Hematopoietic multipotent progenitor cell treated with erythropoietin and hydrocortisone succinate and interleukin-3 and kit ligand, for 4 days (in vitro differentiated cells): ENCODE measurements around the gene LEF1.
A peak's percentile ranks its signal among the peaks of the same experiment; 100 is the strongest.

Experiments
- DNase-seq: peaks from one replicate; pipeline ENCODE4 v3.0.0-alpha.2; 2015

LEF1 gene

GRCh38 chr4:108107729-108108382 lies 60.9 kb downstream of the LEF1 start:
- peak; percentile 36 for DNase-seq

GRCh38 chr4:108107101-108107500 lies 61.6 kb downstream of the LEF1 start:
- DNase-seq = no peak

GRCh38 chr4:108106186-108106585 lies 62.5 kb downstream of the LEF1 start:
- DNase-seq = no peak

- no peak for DNase-seq
These were observed 65.5 kb downstream of the LEF1 start for GRCh38 chr4:108103099-108103862.

- no peak for DNase-seq
These were observed 67.9 kb downstream of the LEF1 start for GRCh38 chr4:108100827-108101226.

GRCh38 chr4:108099838-108100237 lies 68.9 kb downstream of the LEF1 start:
- no peak for DNase-seq

- DNase-seq = no peak
These were observed 70.7 kb downstream of the LEF1 start for GRCh38 chr4:108097990-108098553.

- DNase-seq = no peak
These were observed 73.7 kb downstream of the LEF1 start for GRCh38 chr4:108094923-108095482.

GRCh38 chr4:108094131-108094530 lies 74.6 kb downstream of the LEF1 start:
- DNase-seq = no peak

GRCh38 chr4:108092288-108092687 lies 76.4 kb downstream of the LEF1 start:
- DNase-seq = no peak

- no peak for DNase-seq
These were observed 81.3 kb downstream of the LEF1 start for GRCh38 chr4:108087293-108087967.

- DNase-seq = no peak
These were observed 87.5 kb downstream of the LEF1 start for GRCh38 chr4:108081256-108081655.

GRCh38 chr4:108080747-108081146 lies 88.0 kb downstream of the LEF1 start:
- no peak for DNase-seq

GRCh38 chr4:108078024-108078733 lies 90.6 kb downstream of the LEF1 start:
- DNase-seq = peak; percentile 5

- DNase-seq = no peak
These were observed 96.4 kb downstream of the LEF1 start for GRCh38 chr4:108072300-108072699.

GRCh38 chr4:108070775-108071174 lies 98.0 kb downstream of the LEF1 start:
- DNase-seq = no peak

- DNase-seq = no peak
These were observed 100.3 kb downstream of the LEF1 start for GRCh38 chr4:108068442-108068841.

- DNase-seq = no peak
These were observed 107.9 kb downstream of the LEF1 start for GRCh38 chr4:108060686-108061321.

GRCh38 chr4:108060164-108060563 lies 108.6 kb downstream of the LEF1 start:
- peak; percentile 79 for DNase-seq

- no peak for DNase-seq
These were observed 109.9 kb downstream of the LEF1 start for GRCh38 chr4:108058685-108059440.

GRCh38 chr4:108056418-108056817 lies 112.3 kb downstream of the LEF1 start:
- DNase-seq = no peak
